Fibroblast of skin of scalp (primary cell): ENCODE data around the gene SETD5.

Experiments
- DNase-seq: peaks from one replicate; pipeline ENCODE4 v3.0.0-alpha.2; 2013

Gene SETD5

GRCh38 chr3:9514956-9515355, 117.5 kb downstream of the SETD5 start:
- no peak for DNase-seq

- DNase-seq, result no peak
Observed at GRCh38 chr3:9525078-9525477, 127.7 kb downstream of the SETD5 start.
